SK-N-SH (cell line): ENCODE data around the gene GRIP1. TPM values are rescaled to one million over a fixed set of nuclear protein-coding genes. Genes with fewer than 3 reads are reported as not detected.

Experiments used
- CTCF ChIA-PET: fragments of 300-600, 350-600 bp; formaldehyde crosslinking; extraction: SDS; loops from one replicate; lab custom pipeline; 2021; lab: Yijun Ruan, JAX
- POLR2A ChIA-PET: fragments of 350-600 bp; sonication (Branson Sonifier 250); formaldehyde crosslinking; extraction: SDS; loops from one replicate; lab custom pipeline; 2020; ENCODE audit warnings: antibody characterized with exemption, inconsistent platforms; lab: Yijun Ruan, JAX
- DNase-seq: peaks from one replicate; pipeline ENCODE4 v3.0.0; 2012
- H2AFZ ChIP-seq: fragments of 200-600 bp; sonication (generic); 2 replicates; pipeline ENCODE4 v1.8.1; 2016; ENCODE audit warnings: antibody characterized with exemption, mild to moderate bottlenecking, low read depth
- H3F3A ChIP-seq: fragments of 200-600 bp; sonication (generic); replicated peaks from 2 replicates; pipeline ENCODE3; 2016; ENCODE audit warnings: antibody characterized with exemption, mild to moderate bottlenecking; ENCODE audit not compliant: insufficient read depth
- H3K27ac ChIP-seq, 2 experiments: fragments of 200-500 bp in 1 of 2; fragments of 200-600 bp in 1 of 2; sonication (Bioruptor generic) in 1 of 2; sonication (generic), shearing (Covaris generic) in 1 of 2; 2 replicates each; pipeline versions ENCODE4 v1.5.1 to v1.6.1; 2014 to 2016; ENCODE audit warnings: low read depth in 2 of 2, inconsistent platforms in 1 of 2, low read length in 1 of 2, mild to moderate bottlenecking in 1 of 2, mixed read lengths in 1 of 2
- H3K27me3 ChIP-seq: fragments of 200-600 bp; sonication (generic), shearing (Covaris generic); 2 replicates; pipeline ENCODE4 v1.6.1; 2016; ENCODE audit warnings: mixed run types; ENCODE audit not compliant: insufficient read depth
- H3K36me3 ChIP-seq, 2 experiments: fragments of 200-500 bp in 1 of 2; fragments of 200-600 bp in 1 of 2; sonication (Bioruptor generic) in 1 of 2; sonication (generic) in 1 of 2; replicated peaks in 1 of 2; 2 replicates each; pipeline versions ENCODE3 to v1.5.1; 2014 to 2016; ENCODE audit warnings: low read length in 1 of 2, mild to moderate bottlenecking in 1 of 2; ENCODE audit not compliant: insufficient read depth in 2 of 2, control insufficient read depth in 1 of 2
- H3K4me1 ChIP-seq, 2 experiments: fragments of 200-500 bp in 1 of 2; fragments of 200-600 bp in 1 of 2; sonication (Bioruptor generic) in 1 of 2; sonication (generic), shearing (Covaris generic) in 1 of 2; 2 replicates each; pipeline versions ENCODE4 v1.5.1 to v1.6.1; 2014 to 2016; ENCODE audit warnings: low read depth in 1 of 2, low read length in 1 of 2, mixed run types in 1 of 2; ENCODE audit not compliant: insufficient read depth in 2 of 2, control insufficient read depth in 1 of 2
- H3K4me2 ChIP-seq: fragments of 200-600 bp; sonication (generic), shearing (Covaris generic); 2 replicates; pipeline ENCODE4 v1.6.1; 2017; ENCODE audit warnings: mixed run types
- H3K4me3 ChIP-seq, 2 experiments: fragments of 200-500 bp in 1 of 2; fragments of 200-600 bp in 1 of 2; sonication (Bioruptor generic) in 1 of 2; sonication (generic), shearing (Covaris generic) in 1 of 2; 2 replicates each; pipeline versions ENCODE4 v1.5.1 to v1.8.1; 2014 to 2016; ENCODE audit warnings: low read depth in 2 of 2, inconsistent platforms in 1 of 2, low read length in 1 of 2, mild to moderate bottlenecking in 1 of 2, mixed read lengths in 1 of 2, moderate library complexity in 1 of 2
- H3K79me2 ChIP-seq: fragments of 200-600 bp; sonication (generic); 2 replicates; pipeline ENCODE4 v1.8.1; 2017; ENCODE audit warnings: mild to moderate bottlenecking; ENCODE audit not compliant: insufficient read depth
- H3K9ac ChIP-seq: fragments of 200-600 bp; sonication (generic); 2 replicates; pipeline ENCODE4 v1.6.1; 2017; ENCODE audit warnings: mixed run types
- H3K9me2 ChIP-seq: fragments of 200-600 bp; sonication (generic); 2 replicates; pipeline ENCODE4 v1.6.1; 2017; ENCODE audit warnings: mixed run types
- H3K9me3 ChIP-seq: fragments of 200-600 bp; sonication (generic); 2 replicates; pipeline ENCODE4 v1.6.1; 2017; ENCODE audit warnings: mixed run types, mild to moderate bottlenecking, moderate library complexity
- H4K20me1 ChIP-seq: fragments of 200-600 bp; sonication (generic); 2 replicates; pipeline ENCODE4 v1.6.1; 2017; ENCODE audit warnings: mild to moderate bottlenecking, mixed run types; ENCODE audit not compliant: insufficient read depth
- CTCF ChIP-seq: fragments of 200-600 bp; sonication (generic); IDR thresholded peaks from 2 replicates; pipeline ENCODE4 v1.6.1; 2017; ENCODE audit warnings: antibody characterized with exemption, mild to moderate bottlenecking, moderate library complexity
- EP300 ChIP-seq, 2 experiments: IDR thresholded peaks; 2 replicates each; pipeline versions ENCODE4 v1.4.0 to v1.6.1; 2012; ENCODE audit warnings: borderline replicate concordance in 1 of 2, low read depth in 1 of 2, low read length in 1 of 2
- EZH2phosphoT487 ChIP-seq: fragments of 200-600 bp; sonication (generic); IDR thresholded peaks from 2 replicates; pipeline ENCODE4 v1.6.1; 2017; ENCODE audit warnings: low read depth, mixed run types, mild to moderate bottlenecking, antibody characterized with exemption, moderate library complexity, borderline replicate concordance
- FOXM1 ChIP-seq: IDR thresholded peaks from 2 replicates; pipeline ENCODE4 v1.4.0; 2012; ENCODE audit warnings: low read depth, mild to moderate bottlenecking
- JUND ChIP-seq: IDR thresholded peaks from 2 replicates; pipeline ENCODE4 v1.4.0; 2012
- MXI1 ChIP-seq: IDR thresholded peaks from 2 replicates; pipeline ENCODE4 v1.6.1; 2012; ENCODE audit warnings: mild to moderate bottlenecking, low read depth, low read length, improper control_type of control experiment
- NRF1 ChIP-seq: IDR thresholded peaks from 2 replicates; pipeline ENCODE4 v1.6.1; 2012; ENCODE audit warnings: low read depth, mild to moderate bottlenecking, low read length
- RCOR1 ChIP-seq: fragments of 150-350 bp; IDR thresholded peaks from 2 replicates; pipeline ENCODE4 v1.6.1; 2017; ENCODE audit warnings: antibody characterized with exemption, low read length
- RXRA ChIP-seq: IDR thresholded peaks from 2 replicates; pipeline ENCODE4 v1.4.0; 2012; ENCODE audit warnings: low read depth, mild to moderate bottlenecking, borderline replicate concordance
- SIN3A ChIP-seq: IDR thresholded peaks from 2 replicates; pipeline ENCODE4 v1.6.1; 2012; ENCODE audit warnings: low read depth, mild to moderate bottlenecking, low read length, moderate library complexity, borderline replicate concordance
- TAF1 ChIP-seq: IDR thresholded peaks from 2 replicates; pipeline ENCODE4 v1.6.1; 2012; ENCODE audit warnings: low read depth, mild to moderate bottlenecking, low read length, moderate library complexity, borderline replicate concordance
- TEAD4 ChIP-seq: IDR thresholded peaks from 2 replicates; pipeline ENCODE4 v1.4.0; 2012; ENCODE audit warnings: mild to moderate bottlenecking, borderline replicate concordance; ENCODE audit not compliant: insufficient read depth
- USF1 ChIP-seq: IDR thresholded peaks from 2 replicates; pipeline ENCODE4 v1.4.0; 2012; ENCODE audit warnings: low read depth, borderline replicate concordance
- WGBS: methylation state at CpG from one replicate; pipeline ENCODE4 v1.1.6; 2017; ENCODE audit warnings: low lambda C conversion rate; 5-methylcytosine and 5-hydroxymethylcytosine counted together
- polyA plus RNA-seq, 3 experiments: library from polyadenylated mRNA; depleted of rRNA; stranded (reverse); fragments of >200 nt; gene quantifications; 2 replicates each; pipeline ENCODE4 v1.2.3, GENCODE V29; 2012
- TF ChIP-seq, protein P1 (sequence below): fragments of 150-350 bp; IDR thresholded peaks from 2 replicates; pipeline ENCODE4 v1.6.1; 2016; ENCODE audit warnings: mild to moderate bottlenecking, low read depth, low read length
- TF ChIP-seq, protein P2 (sequence below): IDR thresholded peaks from 2 replicates; pipeline ENCODE4; 2012
- TF ChIP-seq, protein P3 (sequence below): IDR thresholded peaks from 2 replicates; pipeline ENCODE4 v1.6.1; 2012; ENCODE audit warnings: mild to moderate bottlenecking, low read depth, low read length, moderate library complexity

GRIP1 gene
- polyA plus RNA-seq, 1 of the 3 experiments (the other 2 are of a cell fraction), result 0.07 TPM

DNA sequence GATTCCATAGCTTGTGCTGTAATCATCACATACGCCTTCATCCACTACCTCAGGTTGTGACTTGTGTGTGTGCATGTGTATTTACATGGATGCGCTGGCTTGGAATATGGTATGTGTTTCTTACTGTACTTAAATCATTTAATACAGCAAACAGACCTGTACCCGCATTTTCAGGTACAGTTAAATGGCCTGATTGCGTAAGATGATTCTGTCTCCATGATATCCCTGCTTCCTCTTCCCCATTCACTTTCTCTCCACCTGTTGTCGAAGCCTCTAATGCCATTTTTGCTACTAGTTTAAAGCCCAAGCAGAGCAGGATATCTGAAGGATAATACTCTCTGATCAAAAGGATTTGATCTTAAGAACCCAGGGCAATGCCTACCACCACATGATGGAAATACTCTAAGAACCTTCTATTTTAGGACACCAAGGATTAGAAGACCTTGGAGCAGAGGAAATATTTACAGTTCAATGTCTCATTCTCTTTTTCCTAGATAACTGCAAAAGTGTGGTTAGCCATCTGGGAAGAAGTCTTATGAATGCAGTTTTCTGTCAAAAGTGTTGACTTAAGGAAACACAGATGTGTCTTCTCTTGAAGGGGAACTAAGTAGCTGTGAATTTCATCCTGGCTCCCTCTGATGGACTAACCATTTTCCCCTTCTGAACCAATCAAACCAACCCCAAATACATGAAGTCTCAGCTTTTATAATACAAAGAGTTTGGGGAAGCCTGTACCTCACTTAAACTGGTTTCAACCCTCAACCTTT lies 297.9 kb downstream of the GRIP1 start:
- CTCF ChIA-PET, result interaction anchor here (3.2 kb wide), 1 partner anchor 12 kb away, joined by 9 read pairs; no protein-coding TSS in a partner anchor
- Histone ChIP-seq H3K9me3 (no peaks in the 10 kb centered on the region), H3K4me3 (no peak overlapping the region), H3K79me2 (no peaks in the 10 kb centered on the region), H3K9ac (no peak overlapping the region), H3K27me3 (no peaks in the 10 kb centered on the region; the same call in 1 of the 2 replicates), H3K27ac (no peak overlapping the region), H3K36me3 (no peaks in the 10 kb centered on the region), H3K9me2 (no peaks in the 10 kb centered on the region), H3F3A (no peaks in the 10 kb centered on the region), H2AFZ (no peak overlapping the region), H3K4me1 (peaks cover 0 to 3% of the 10 kb centered on the region in 2 experiments; a peak in 2 of 4 replicates), H3K4me2 (no peak overlapping the region), H4K20me1 (no peaks in the 10 kb centered on the region)
- TF ChIP-seq FOXM1 (no peak), RXRA (no peak), TEAD4 (no peak), EZH2phosphoT487 (no peak), EP300 (IDR thresholded peaks at IDR 0.05; ENCODE audit: borderline replicate concordance in 1 of 2, low read depth in 1 of 2, low read length in 1 of 2) (no peak), NRF1 (no peak), TAF1 (no peak), CTCF (no peak), RCOR1 (no peak), USF1 (no peak), JUND (no peak), SIN3A (no peak), MXI1 (no peak)
- TF ChIP-seq, protein P1, sequence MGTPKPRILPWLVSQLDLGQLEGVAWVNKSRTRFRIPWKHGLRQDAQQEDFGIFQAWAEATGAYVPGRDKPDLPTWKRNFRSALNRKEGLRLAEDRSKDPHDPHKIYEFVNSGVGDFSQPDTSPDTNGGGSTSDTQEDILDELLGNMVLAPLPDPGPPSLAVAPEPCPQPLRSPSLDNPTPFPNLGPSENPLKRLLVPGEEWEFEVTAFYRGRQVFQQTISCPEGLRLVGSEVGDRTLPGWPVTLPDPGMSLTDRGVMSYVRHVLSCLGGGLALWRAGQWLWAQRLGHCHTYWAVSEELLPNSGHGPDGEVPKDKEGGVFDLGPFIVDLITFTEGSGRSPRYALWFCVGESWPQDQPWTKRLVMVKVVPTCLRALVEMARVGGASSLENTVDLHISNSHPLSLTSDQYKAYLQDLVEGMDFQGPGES, result no peak
- TF ChIP-seq, protein P2, sequence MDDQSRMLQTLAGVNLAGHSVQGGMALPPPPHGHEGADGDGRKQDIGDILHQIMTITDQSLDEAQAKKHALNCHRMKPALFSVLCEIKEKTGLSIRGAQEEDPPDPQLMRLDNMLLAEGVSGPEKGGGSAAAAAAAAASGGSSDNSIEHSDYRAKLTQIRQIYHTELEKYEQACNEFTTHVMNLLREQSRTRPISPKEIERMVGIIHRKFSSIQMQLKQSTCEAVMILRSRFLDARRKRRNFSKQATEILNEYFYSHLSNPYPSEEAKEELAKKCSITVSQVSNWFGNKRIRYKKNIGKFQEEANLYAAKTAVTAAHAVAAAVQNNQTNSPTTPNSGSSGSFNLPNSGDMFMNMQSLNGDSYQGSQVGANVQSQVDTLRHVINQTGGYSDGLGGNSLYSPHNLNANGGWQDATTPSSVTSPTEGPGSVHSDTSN, result no peak
- TF ChIP-seq, protein P3, sequence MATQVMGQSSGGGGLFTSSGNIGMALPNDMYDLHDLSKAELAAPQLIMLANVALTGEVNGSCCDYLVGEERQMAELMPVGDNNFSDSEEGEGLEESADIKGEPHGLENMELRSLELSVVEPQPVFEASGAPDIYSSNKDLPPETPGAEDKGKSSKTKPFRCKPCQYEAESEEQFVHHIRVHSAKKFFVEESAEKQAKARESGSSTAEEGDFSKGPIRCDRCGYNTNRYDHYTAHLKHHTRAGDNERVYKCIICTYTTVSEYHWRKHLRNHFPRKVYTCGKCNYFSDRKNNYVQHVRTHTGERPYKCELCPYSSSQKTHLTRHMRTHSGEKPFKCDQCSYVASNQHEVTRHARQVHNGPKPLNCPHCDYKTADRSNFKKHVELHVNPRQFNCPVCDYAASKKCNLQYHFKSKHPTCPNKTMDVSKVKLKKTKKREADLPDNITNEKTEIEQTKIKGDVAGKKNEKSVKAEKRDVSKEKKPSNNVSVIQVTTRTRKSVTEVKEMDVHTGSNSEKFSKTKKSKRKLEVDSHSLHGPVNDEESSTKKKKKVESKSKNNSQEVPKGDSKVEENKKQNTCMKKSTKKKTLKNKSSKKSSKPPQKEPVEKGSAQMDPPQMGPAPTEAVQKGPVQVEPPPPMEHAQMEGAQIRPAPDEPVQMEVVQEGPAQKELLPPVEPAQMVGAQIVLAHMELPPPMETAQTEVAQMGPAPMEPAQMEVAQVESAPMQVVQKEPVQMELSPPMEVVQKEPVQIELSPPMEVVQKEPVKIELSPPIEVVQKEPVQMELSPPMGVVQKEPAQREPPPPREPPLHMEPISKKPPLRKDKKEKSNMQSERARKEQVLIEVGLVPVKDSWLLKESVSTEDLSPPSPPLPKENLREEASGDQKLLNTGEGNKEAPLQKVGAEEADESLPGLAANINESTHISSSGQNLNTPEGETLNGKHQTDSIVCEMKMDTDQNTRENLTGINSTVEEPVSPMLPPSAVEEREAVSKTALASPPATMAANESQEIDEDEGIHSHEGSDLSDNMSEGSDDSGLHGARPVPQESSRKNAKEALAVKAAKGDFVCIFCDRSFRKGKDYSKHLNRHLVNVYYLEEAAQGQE, result no peak
- 57% methylated on average over 5 of the region's 5 CpGs for WGBS
- POLR2A ChIA-PET, result no interaction called here
- no peak for DNase-seq
